Measurements from ENCODE around the gene MAD2L2.

MAD2L2 gene

GRCh38 chr1:11653101-11653860 lies 27.7 kb downstream of the MAD2L2 start:
- DNase-seq (ENCODE audit: low spot score) = no peak

GRCh38 chr1:11652203-11652780 lies 28.7 kb downstream of the MAD2L2 start:
- DNase-seq (ENCODE audit: low spot score) = no peak

GRCh38 chr1:11651017-11651416 lies 29.9 kb downstream of the MAD2L2 start:
- no peak for DNase-seq (ENCODE audit: low spot score)

- DNase-seq (ENCODE audit: low spot score) = peak; percentile 69
These were observed 30.5 kb downstream of the MAD2L2 start for GRCh38 chr1:11650331-11650991.

GRCh38 chr1:11649624-11650330 lies 31.2 kb downstream of the MAD2L2 start:
- no peak for DNase-seq (ENCODE audit: low spot score)

GRCh38 chr1:11649237-11649623 lies 31.7 kb downstream of the MAD2L2 start:
- DNase-seq (ENCODE audit: low spot score) = no peak

GRCh38 chr1:11648732-11649158 lies 32.2 kb downstream of the MAD2L2 start:
- no peak for DNase-seq (ENCODE audit: low spot score)

- DNase-seq (ENCODE audit: low spot score) = no peak
These were observed 32.9 kb downstream of the MAD2L2 start for GRCh38 chr1:11648039-11648438.

GRCh38 chr1:11647333-11647732 lies 33.6 kb downstream of the MAD2L2 start:
- DNase-seq (ENCODE audit: low spot score) = no peak

GRCh38 chr1:11646317-11646716 lies 34.6 kb downstream of the MAD2L2 start:
- DNase-seq (ENCODE audit: low spot score) = no peak

- peak; percentile 77 for DNase-seq (ENCODE audit: low spot score)
These were observed 35.2 kb downstream of the MAD2L2 start for GRCh38 chr1:11645670-11646265.

GRCh38 chr1:11645270-11645669 lies 35.7 kb downstream of the MAD2L2 start:
- DNase-seq (ENCODE audit: low spot score) = no peak

- DNase-seq (ENCODE audit: low spot score) = no peak
These were observed 37.2 kb downstream of the MAD2L2 start for GRCh38 chr1:11643782-11644181.

- DNase-seq (ENCODE audit: low spot score) = peak; percentile 77
These were observed 38.4 kb downstream of the MAD2L2 start for GRCh38 chr1:11642418-11643017.

GRCh38 chr1:11641776-11642305 lies 39.1 kb downstream of the MAD2L2 start:
- DNase-seq (ENCODE audit: low spot score) = peak; percentile 45

- DNase-seq (ENCODE audit: low spot score) = no peak
These were observed 40.0 kb downstream of the MAD2L2 start for GRCh38 chr1:11640944-11641343.

- DNase-seq (ENCODE audit: low spot score) = no peak
These were observed 40.8 kb downstream of the MAD2L2 start for GRCh38 chr1:11640101-11640500.

- DNase-seq (ENCODE audit: low spot score) = no peak
These were observed 41.6 kb downstream of the MAD2L2 start for GRCh38 chr1:11639372-11639771.

- no peak for DNase-seq (ENCODE audit: low spot score)
These were observed 42.8 kb downstream of the MAD2L2 start for GRCh38 chr1:11638121-11638520.

GRCh38 chr1:11634365-11635192 lies 46.4 kb downstream of the MAD2L2 start:
- DNase-seq (ENCODE audit: low spot score) = no peak
